SK-N-MC (cell line): ENCODE data around the gene LIN28A.

Experiments
- EZH2 ChIP-seq: fragments of 200-600 bp; sonication (generic); IDR thresholded peaks from one replicate; pipeline ENCODE4 v1.6.1; 2017; ENCODE audit warnings: antibody characterized with exemption
- POLR2AphosphoS5 ChIP-seq: IDR thresholded peaks from 2 replicates; pipeline ENCODE4 v1.6.1; 2012; ENCODE audit warnings: mild to moderate bottlenecking, low read depth, low read length, borderline replicate concordance

GRCh38 chr1:26468911-26469310 is 58.3 kb downstream of the LIN28A start:
- TF ChIP-seq EZH2: no peak
- TF ChIP-seq POLR2AphosphoS5: no peak
